GM10248 (cell line): ENCODE data around the gene TMEM9B.

Source experiments
- CTCF ChIA-PET: fragments of 300-600 bp; sonication (Branson Sonifier 250); formaldehyde crosslinking; extraction: SDS; loops from one replicate; lab custom pipeline; 2021; ENCODE audit warnings: antibody characterized with exemption; lab: Yijun Ruan, JAX
- POLR2A ChIA-PET: fragments of 350-650 bp; sonication (Branson Sonifier 250); formaldehyde crosslinking; extraction: SDS; loops from one replicate; lab custom pipeline; 2020; ENCODE audit warnings: antibody characterized with exemption; lab: Yijun Ruan, JAX
- DNase-seq: peaks from one replicate; pipeline ENCODE4 v3.0.0; 2012; ENCODE audit errors: extremely low spot score
- CTCF ChIP-seq: IDR thresholded peaks from 2 replicates; pipeline ENCODE4 v1.5.1; 2012; ENCODE audit warnings: mild to moderate bottlenecking, low read depth; ENCODE audit errors: extremely low read depth, missing control alignments, control extremely low read depth

The TMEM9B gene

DNA sequence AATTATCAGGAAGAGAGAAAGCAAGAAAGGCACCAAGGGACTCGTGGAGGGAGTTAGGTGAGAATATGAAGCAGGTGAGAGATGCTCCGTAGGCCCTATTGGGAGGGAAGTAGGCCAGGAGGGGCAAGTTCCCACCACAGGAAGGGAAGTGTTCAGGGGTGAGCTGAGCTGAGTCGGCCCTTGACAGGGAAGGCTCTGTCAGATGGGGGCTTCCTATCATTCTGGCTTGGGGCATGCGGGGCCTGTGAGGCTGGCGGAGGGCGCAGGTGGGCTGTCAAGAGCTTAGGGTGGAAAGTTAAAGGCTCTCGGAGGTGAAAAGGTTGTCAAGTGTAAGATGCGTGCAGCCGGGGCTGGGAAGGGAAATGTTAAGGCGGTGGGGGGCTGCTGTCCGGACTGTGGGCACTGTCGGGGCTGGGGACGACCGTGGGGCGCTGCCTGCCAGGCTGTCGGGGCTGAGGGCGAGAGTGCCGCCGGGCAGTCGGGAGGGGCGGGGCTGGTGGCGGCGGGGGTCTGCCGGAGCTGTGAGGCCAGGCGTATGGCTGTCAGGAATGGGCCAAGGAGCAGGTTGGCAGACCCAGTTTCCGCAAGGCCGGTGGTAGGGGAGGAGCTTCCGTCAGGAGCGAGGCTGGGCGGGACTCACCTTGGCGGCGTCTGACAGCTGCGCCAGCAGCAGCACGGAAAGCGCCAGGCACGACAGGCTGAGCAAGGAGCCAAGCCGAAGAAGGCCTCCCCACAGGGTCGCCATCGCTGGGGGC, 496 bp downstream of the TMEM9B start:
- ChIA-PET CTCF (interaction anchor here (0.9 to 1.1 kb wide), 5 partner anchors 49 to 279 kb away, joined by 3 read pairs; no protein-coding TSS in a partner anchor), POLR2A (interaction anchor here (1.0 kb wide), 1 partner anchor 275 kb away, joined by 4 read pairs; no protein-coding TSS in a partner anchor)
- peak; percentile 84 for DNase-seq
- TF ChIP-seq CTCF = no peak

DNA sequence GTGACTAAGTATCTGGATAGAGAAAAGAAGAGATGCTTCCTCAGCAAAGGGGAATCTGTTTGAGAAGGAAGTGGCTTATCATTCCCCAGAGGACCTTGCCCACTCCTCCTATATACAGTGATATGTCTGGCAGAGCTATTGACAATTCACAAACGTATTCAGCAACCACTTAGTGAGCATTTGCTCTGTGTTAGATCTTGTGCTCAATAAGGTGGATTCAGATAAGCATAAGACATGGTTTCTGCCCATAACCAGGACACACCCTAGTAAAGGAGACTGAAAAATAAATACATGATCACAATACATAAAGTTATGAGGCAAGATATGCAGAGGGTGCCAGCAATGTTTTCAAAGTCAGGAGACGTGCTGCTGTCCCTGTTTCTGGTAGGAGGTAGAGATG, 1.4 kb downstream of the TMEM9B start:
- DNase-seq = no peak
- ChIA-PET CTCF (interaction anchor here (1.0 kb wide), 1 partner anchor 177 kb away, joined by 3 read pairs; no protein-coding TSS in a partner anchor), POLR2A (no interaction called here)
- no peak for TF ChIP-seq CTCF

DNA sequence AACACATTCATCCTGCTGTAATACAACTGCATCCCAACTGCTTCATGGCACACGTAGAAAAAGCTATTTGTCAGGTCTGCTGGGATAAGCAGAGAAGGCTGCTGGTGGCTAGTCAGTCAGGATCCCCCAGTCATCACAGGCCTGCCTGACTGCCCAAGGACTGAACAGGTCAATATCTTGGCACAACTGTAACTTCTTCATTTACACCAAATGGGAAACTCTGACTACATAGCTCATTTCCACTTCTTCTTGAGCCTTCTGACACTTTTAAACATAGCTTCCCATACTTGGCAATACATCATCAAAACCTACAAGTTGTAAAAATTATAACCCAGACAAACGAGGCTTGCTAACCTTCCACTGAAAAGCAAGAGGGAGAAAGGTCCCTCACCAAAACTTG, 2.8 kb downstream of the TMEM9B start:
- no peak for DNase-seq
- ChIA-PET POLR2A (interaction anchor here (0.6 kb wide), 1 partner anchor 84 kb away, joined by 4 read pairs; no protein-coding TSS in a partner anchor), CTCF (interaction anchor here (1.0 to 8.2 kb wide), 6 partner anchors 17 to 177 kb away, joined by 3 to 102 read pairs (median 4); partner anchors contain the start of gene ASCL3)
- TF ChIP-seq CTCF = no peak

DNA sequence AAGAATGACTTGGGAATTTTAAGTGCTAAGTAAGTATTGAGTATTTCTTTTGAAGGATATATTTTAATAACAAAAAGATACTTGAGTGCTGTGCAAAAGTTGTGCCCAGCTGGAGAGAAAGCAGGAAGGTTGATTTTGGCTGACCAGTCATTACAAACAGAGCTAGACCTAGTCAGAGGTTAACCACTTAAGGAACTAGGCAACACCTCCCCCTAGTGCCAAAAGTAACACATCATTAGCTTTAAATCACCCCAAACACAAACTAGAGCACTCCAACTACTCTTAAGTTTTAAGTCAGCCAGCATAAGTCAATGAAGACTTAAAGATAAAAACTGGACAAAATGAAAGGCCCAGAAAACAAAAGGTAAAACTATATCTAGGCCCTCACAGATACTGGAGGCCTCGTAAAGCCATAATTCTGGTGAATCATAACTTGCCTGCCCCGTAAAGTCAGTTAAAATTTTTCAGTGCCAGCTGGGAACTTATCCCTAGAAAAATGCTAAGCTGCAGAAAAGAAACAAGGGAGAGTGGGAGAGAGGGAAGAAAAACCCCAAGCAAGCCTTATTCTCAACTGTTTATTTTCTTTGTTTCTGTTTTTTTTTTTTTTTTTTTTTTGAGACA, 4.6 kb downstream of the TMEM9B start:
- ChIA-PET CTCF (interaction anchor here (0.7 to 8.2 kb wide), 46 partner anchors 8 to 696 kb away, joined by 3 to 102 read pairs (median 4); partner anchors contain the start of genes ASCL3, C11orf16, LMO1 and RPL27A), POLR2A (interaction anchor here (0.5 to 1.1 kb wide), 3 partner anchors 119 to 273 kb away, joined by 4 to 8 read pairs (median 5); no protein-coding TSS in a partner anchor)
- peak; percentile 58 for TF ChIP-seq CTCF
- DNase-seq = peak; percentile 82

DNA sequence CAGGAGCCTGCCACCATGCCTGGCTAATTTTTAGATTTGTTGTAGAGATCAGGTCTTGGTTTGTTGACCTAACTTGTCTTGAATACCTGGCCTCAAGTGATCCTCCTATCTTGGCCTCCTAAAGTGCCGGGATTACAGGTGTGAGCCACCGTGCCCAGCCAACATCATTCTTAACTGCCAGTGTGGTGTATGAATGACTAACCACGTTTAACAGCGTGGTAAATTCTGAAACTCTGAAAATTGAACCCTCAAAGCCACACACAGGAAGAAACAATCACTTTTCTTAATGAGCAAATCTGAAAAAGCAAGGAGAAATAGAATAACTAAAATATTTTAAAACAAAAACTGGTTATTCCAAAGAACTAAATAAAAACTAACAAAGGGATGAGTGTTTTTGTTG, 7.4 kb downstream of the TMEM9B start:
- TF ChIP-seq CTCF = no peak
- no peak for DNase-seq
- CTCF ChIA-PET = interaction anchor here (8.2 kb wide), 1 partner anchor 12 kb away, joined by 102 read pairs; the partner anchor contains the start of gene ASCL3
- POLR2A ChIA-PET = no interaction called here

DNA sequence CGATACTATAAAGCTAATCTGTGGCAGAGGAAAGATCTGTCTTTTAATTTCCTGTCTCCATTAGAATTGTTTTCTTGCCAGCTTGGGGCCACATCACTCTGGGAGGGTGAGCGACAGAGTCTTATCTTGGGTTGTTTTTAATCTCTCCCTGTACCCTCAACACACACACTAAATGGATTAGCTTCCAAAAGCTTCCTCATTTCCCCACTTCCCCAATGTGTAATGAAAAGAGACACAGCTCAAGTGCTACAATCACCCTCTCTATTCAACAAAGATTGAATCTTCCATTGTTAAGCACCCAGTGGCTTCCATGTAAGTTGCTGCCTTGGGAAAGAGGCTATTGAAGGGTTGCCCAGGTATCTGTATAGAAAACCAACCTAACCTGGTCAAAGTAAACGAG, 15.4 kb downstream of the TMEM9B start:
- ChIA-PET POLR2A (no interaction called here), CTCF (interaction anchor here (1.2 to 13.3 kb wide), 4 partner anchors 9 to 34 kb away, joined by 3 to 102 read pairs (median 6); no protein-coding TSS in a partner anchor)
- no peak for TF ChIP-seq CTCF
- DNase-seq = no peak
